Neural cell (in vitro differentiated cells): ENCODE data around the gene FCHO1. TPM values are rescaled to one million over a fixed set of nuclear protein-coding genes. Genes with fewer than 3 reads are reported as not detected.
A peak's percentile ranks its signal among the peaks of the same experiment; 100 is the strongest.
"Not testable (repeated sequence)": the region's sequence is repeated elsewhere in the genome, so short reads cannot be mapped to it uniquely, and the experiment has no call there.

Source experiments
- H2AFZ ChIP-seq: fragments of 200-600, 300-800 bp; sonication (generic), shearing (Covaris generic); 2 replicates; pipeline ENCODE4 v1.6.0; 2014; ENCODE audit warnings: low read depth, mild to moderate bottlenecking, antibody characterized with exemption, low read length, moderate library complexity
- H3F3A ChIP-seq: fragments of 200-600 bp; shearing (Covaris generic); 2 replicates; pipeline ENCODE4 v1.6.1; 2016; ENCODE audit warnings: mild to moderate bottlenecking, moderate library complexity, mixed read lengths, antibody characterized with exemption, low read length; ENCODE audit not compliant: insufficient read depth, poor library complexity, severe bottlenecking
- H3K27ac ChIP-seq: fragments of 200-600, 300-800 bp; sonication (generic), shearing (Covaris generic); 2 replicates; pipeline ENCODE4 v1.5.1; 2014; ENCODE audit warnings: mild to moderate bottlenecking, low read length, moderate library complexity
- H3K27me3 ChIP-seq: fragments of 300-800, 200-600 bp; sonication (generic), shearing (Covaris generic); 2 replicates; pipeline ENCODE4 v1.6.0; 2014; ENCODE audit warnings: mild to moderate bottlenecking, low read depth, low read length, moderate library complexity; ENCODE audit not compliant: insufficient read depth
- H3K36me3 ChIP-seq: fragments of 300-800, 200-600 bp; sonication (generic), shearing (Covaris generic); 2 replicates; pipeline ENCODE4 v1.5.1; 2014; ENCODE audit warnings: mild to moderate bottlenecking, antibody characterized with exemption, low read length, moderate library complexity; ENCODE audit not compliant: insufficient read depth
- H3K4me2 ChIP-seq: fragments of 300-800, 200-600 bp; sonication (generic), shearing (Covaris generic); 2 replicates; pipeline ENCODE4 v1.6.0; 2014; ENCODE audit warnings: mild to moderate bottlenecking, low read length
- H3K4me3 ChIP-seq: fragments of 300-800, 200-600 bp; sonication (generic), shearing (Covaris generic); 2 replicates; pipeline ENCODE4 v1.5.1; 2014; ENCODE audit warnings: mild to moderate bottlenecking, low read length, moderate library complexity
- H3K79me2 ChIP-seq: fragments of 200-600 bp; shearing (Covaris generic); replicated peaks from 2 replicates; pipeline ENCODE4 v1.6.0; 2014; ENCODE audit warnings: mild to moderate bottlenecking, low read length, moderate library complexity; ENCODE audit not compliant: insufficient read depth
- H3K9ac ChIP-seq: fragments of 300-800, 200-600 bp; sonication (generic), shearing (Covaris generic); 2 replicates; pipeline ENCODE4 v1.6.1; 2016; ENCODE audit warnings: mild to moderate bottlenecking, low read length, mixed read lengths
- H3K9me2 ChIP-seq: fragments of 200-600 bp; shearing (Covaris generic); 2 replicates; pipeline ENCODE4 v1.6.1; 2016; ENCODE audit warnings: mild to moderate bottlenecking, low read length, mixed read lengths; ENCODE audit not compliant: insufficient read depth
- H3K9me3 ChIP-seq: fragments of 200-600, 300-800 bp; sonication (generic), shearing (Covaris generic); 2 replicates; pipeline ENCODE4 v1.6.1; 2016; ENCODE audit warnings: mild to moderate bottlenecking, mixed run types, low read length, moderate library complexity, mixed read lengths
- H4K20me1 ChIP-seq: fragments of 200-600 bp; shearing (Covaris generic); 2 replicates; pipeline ENCODE4 v1.6.1; 2016; ENCODE audit warnings: mild to moderate bottlenecking, mixed run types; ENCODE audit not compliant: insufficient read depth
- EP300 ChIP-seq: fragments of 450-650 bp; conservative IDR thresholded peaks from 2 replicates; pipeline ENCODE4 v1.6.1; 2014; ENCODE audit warnings: antibody characterized with exemption, mild to moderate bottlenecking, moderate library complexity; ENCODE audit not compliant: poor library complexity, severe bottlenecking
- EZH2 ChIP-seq: fragments of 200-600, 300-800 bp; shearing (Covaris generic), sonication (generic); IDR thresholded peaks from 2 replicates; pipeline ENCODE4 v1.6.1; 2014; ENCODE audit warnings: antibody characterized with exemption, low read length, borderline replicate concordance, mild to moderate bottlenecking; ENCODE audit not compliant: insufficient read depth, poor library complexity, severe bottlenecking
- MXI1 ChIP-seq: fragments of 450-650 bp; conservative IDR thresholded peaks from 2 replicates; pipeline ENCODE4 v1.6.1; 2014; ENCODE audit warnings: antibody characterized with exemption, mild to moderate bottlenecking; ENCODE audit not compliant: poor library complexity, severe bottlenecking
- POLR2AphosphoS5 ChIP-seq: IDR thresholded peaks from 2 replicates; pipeline ENCODE4 v1.6.1; 2012
- RAD21 ChIP-seq: fragments of 450-650 bp; conservative IDR thresholded peaks from 2 replicates; pipeline ENCODE4 v1.6.1; 2014; ENCODE audit warnings: antibody characterized with exemption, mild to moderate bottlenecking, moderate library complexity
- SMC3 ChIP-seq: fragments of 450-650 bp; conservative IDR thresholded peaks from 2 replicates; pipeline ENCODE4 v1.6.1; 2014; ENCODE audit warnings: antibody characterized with exemption, mild to moderate bottlenecking, moderate library complexity; ENCODE audit not compliant: poor library complexity
- TAF1 ChIP-seq: IDR thresholded peaks from 2 replicates; pipeline ENCODE4 v1.6.1; 2012; ENCODE audit warnings: low read depth
- polyA plus RNA-seq: library from polyadenylated mRNA; depleted of rRNA; stranded (reverse); fragments of >200 nt; gene quantifications from 2 replicates; pipeline ENCODE4 v1.2.3, GENCODE V29; 2014
- TF ChIP-seq, protein P1 (sequence below): IDR thresholded peaks from 2 replicates; pipeline ENCODE4 v1.6.1; 2012; ENCODE audit warnings: borderline replicate concordance
- TF ChIP-seq, protein P2 (sequence below): fragments of 450-650 bp; IDR thresholded peaks from 2 replicates; pipeline ENCODE4 v1.5.1; 2014; ENCODE audit warnings: antibody characterized with exemption, mild to moderate bottlenecking, moderate library complexity; ENCODE audit not compliant: poor library complexity, severe bottlenecking

FCHO1 gene
- polyA plus RNA-seq, 1 donor from 2014 or later: 39.7 TPM

DNA sequence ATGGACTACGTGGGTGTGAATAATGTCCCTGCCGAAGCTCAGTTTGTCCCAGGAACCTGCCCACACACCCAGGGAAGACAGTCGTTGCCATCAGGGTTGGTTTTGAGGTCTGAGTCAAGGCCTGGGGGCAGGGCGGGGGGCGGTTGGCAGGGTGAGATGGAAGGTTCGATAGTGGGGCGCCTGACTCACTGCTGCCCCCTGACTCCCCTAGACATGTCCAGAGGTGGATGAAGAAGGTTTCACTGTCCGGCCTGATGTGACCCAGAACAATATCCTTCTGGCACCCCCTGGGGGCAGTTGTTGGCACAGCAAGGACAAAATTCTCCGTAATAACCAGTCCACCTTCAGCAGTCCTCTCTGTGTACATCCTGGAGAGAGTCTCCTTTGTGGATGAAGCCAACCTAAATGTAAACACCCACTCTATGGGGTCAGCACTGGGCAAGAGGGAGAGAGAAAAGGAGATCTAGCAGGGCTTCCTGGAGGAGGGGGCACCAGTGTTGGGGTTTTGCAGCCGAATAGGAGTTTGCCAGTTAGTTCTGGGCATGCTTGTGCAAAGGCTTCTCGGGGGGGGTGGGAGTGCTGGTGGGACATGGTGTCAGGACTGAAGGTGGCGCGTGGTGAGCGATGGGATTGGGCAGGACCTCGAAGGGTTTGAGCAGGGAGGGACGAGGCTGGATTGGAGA lies 24.1 kb downstream of the FCHO1 start:
- H3K36me3 ChIP-seq: peaks cover 4% of the 10 kb centered on the region
- no peaks in the 10 kb centered on the region for H3K9me2 ChIP-seq
- H4K20me1 ChIP-seq: no peaks in the 10 kb centered on the region
- H3K79me2 ChIP-seq: no peaks in the 10 kb centered on the region
- H3K9ac ChIP-seq: no peak overlapping the region
- H3K27ac ChIP-seq: no peak overlapping the region
- no peaks in the 10 kb centered on the region for H3K27me3 ChIP-seq
- H3K4me2 ChIP-seq: no peak overlapping the region
- H3K4me3 ChIP-seq: no peak overlapping the region
- no peak overlapping the region for H2AFZ ChIP-seq
- H3F3A ChIP-seq: no peaks in the 10 kb centered on the region
- peak; percentile 54 for TF ChIP-seq SMC3
- TF ChIP-seq, protein P1, sequence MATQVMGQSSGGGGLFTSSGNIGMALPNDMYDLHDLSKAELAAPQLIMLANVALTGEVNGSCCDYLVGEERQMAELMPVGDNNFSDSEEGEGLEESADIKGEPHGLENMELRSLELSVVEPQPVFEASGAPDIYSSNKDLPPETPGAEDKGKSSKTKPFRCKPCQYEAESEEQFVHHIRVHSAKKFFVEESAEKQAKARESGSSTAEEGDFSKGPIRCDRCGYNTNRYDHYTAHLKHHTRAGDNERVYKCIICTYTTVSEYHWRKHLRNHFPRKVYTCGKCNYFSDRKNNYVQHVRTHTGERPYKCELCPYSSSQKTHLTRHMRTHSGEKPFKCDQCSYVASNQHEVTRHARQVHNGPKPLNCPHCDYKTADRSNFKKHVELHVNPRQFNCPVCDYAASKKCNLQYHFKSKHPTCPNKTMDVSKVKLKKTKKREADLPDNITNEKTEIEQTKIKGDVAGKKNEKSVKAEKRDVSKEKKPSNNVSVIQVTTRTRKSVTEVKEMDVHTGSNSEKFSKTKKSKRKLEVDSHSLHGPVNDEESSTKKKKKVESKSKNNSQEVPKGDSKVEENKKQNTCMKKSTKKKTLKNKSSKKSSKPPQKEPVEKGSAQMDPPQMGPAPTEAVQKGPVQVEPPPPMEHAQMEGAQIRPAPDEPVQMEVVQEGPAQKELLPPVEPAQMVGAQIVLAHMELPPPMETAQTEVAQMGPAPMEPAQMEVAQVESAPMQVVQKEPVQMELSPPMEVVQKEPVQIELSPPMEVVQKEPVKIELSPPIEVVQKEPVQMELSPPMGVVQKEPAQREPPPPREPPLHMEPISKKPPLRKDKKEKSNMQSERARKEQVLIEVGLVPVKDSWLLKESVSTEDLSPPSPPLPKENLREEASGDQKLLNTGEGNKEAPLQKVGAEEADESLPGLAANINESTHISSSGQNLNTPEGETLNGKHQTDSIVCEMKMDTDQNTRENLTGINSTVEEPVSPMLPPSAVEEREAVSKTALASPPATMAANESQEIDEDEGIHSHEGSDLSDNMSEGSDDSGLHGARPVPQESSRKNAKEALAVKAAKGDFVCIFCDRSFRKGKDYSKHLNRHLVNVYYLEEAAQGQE: no peak
- TF ChIP-seq RAD21: peak; percentile 55
- no peak for TF ChIP-seq EZH2
- TF ChIP-seq, protein P2, sequence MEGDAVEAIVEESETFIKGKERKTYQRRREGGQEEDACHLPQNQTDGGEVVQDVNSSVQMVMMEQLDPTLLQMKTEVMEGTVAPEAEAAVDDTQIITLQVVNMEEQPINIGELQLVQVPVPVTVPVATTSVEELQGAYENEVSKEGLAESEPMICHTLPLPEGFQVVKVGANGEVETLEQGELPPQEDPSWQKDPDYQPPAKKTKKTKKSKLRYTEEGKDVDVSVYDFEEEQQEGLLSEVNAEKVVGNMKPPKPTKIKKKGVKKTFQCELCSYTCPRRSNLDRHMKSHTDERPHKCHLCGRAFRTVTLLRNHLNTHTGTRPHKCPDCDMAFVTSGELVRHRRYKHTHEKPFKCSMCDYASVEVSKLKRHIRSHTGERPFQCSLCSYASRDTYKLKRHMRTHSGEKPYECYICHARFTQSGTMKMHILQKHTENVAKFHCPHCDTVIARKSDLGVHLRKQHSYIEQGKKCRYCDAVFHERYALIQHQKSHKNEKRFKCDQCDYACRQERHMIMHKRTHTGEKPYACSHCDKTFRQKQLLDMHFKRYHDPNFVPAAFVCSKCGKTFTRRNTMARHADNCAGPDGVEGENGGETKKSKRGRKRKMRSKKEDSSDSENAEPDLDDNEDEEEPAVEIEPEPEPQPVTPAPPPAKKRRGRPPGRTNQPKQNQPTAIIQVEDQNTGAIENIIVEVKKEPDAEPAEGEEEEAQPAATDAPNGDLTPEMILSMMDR: peak; percentile 61
- no peaks in the 10 kb centered on the region for H3K9me3 ChIP-seq

DNA sequence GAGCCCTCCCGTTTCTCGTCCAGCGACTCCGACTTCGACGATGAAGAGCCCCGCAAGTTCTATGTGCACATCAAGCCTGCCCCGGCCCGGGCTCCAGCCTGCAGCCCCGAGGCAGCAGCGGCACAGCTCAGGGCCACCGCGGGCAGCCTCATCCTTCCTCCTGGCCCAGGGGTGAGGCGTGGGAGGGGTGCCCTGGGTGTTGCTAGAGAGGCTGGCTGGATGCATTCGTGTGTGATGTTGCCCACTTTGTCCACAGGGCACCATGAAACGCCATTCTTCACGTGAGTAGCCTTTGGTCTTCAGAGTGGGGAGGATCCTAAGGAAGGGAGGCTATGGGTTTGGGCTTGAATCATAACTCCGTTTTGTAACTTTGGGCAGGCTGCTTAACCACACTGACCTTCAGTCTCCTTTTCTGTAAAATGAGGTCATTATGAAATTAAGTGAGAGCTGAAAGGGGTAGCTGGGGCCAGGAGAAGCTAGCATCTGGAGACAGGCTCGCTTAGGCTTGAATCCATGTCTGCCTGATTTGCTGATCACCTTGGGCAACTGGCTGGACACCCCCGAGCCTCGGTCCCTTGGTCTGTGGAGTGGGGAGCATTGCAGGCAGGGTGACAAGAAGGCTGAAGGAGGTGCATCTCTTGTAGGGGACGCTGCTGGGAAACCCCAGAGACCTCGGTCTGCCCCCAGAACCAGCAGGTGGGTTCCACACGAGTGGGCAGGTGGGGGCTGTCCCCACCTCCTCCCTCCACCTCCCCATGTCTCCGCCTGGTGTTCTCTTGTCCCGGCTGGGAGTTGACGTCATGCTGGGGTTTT lies 24.9 kb downstream of the FCHO1 start:
- Histone ChIP-seq H3F3A (no peaks in the 10 kb centered on the region), H3K27ac (no peak overlapping the region), H3K4me2 (no peak overlapping the region), H3K9me3 (no peaks in the 10 kb centered on the region), H2AFZ (no peak overlapping the region), H3K9me2 (no peaks in the 10 kb centered on the region), H3K79me2 (no peaks in the 10 kb centered on the region), H3K9ac (no peak overlapping the region), H4K20me1 (no peaks in the 10 kb centered on the region), H3K27me3 (no peaks in the 10 kb centered on the region), H3K4me3 (no peak overlapping the region), H3K36me3 (peaks cover 4% of the 10 kb centered on the region)
- TF ChIP-seq, protein P2: no peak
- TF ChIP-seq EZH2 (no peak), POLR2AphosphoS5 (no peak), RAD21 (no peak), SMC3 (no peak), MXI1 (no peak), TAF1 (no peak), EP300 (no peak)
- TF ChIP-seq, protein P1: no peak

DNA sequence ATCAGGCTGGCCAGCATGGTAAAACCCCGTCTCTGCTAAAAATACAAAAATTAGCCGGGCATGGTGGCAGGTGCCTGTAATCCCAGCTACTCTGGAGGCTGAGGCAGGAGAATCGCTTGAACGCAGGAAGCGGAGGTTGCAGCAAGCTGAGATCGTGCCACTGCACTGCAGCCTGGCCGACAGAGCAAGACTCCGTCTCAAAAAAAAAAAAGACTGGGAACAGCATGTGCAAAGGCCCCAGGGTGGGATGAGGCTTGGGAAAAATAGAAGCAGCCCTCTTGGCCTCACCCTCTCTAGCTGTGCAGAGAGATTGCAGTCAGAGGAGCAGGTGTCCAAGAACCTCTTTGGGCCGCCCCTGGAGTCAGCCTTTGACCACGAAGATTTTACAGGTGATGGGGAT lies 26.6 kb downstream of the FCHO1 start:
- not testable (repeated sequence) for H3F3A ChIP-seq, H3K36me3 ChIP-seq

More for the DNA sequence above, 26.6 kb downstream of the FCHO1 start:
- not testable (repeated sequence) for H4K20me1 ChIP-seq, H3K27me3 ChIP-seq, H3K9me3 ChIP-seq, H3K9me2 ChIP-seq, H3K4me3 ChIP-seq, H3K9ac ChIP-seq, H3K27ac ChIP-seq, H2AFZ ChIP-seq, H3K4me2 ChIP-seq, H3K79me2 ChIP-seq
